B cell (primary cell): ENCODE results near the gene APBA2. TPM values are rescaled to one million over a fixed set of nuclear protein-coding genes. Genes with fewer than 3 reads are reported as not detected.

Experiments used
- ATAC-seq: fragments of 200-7000 bp; cut with Tn5 transposase; one replicate; pipeline ENCODE4 v1.10.0; 2021; ENCODE audit warnings: low read depth, mild to moderate bottlenecking, moderate number of reproducible peaks, moderate library complexity
- CTCF ChIA-PET: fragments of 350-600 bp; sonication (Branson Sonifier 250); formaldehyde crosslinking; loops from one replicate; lab custom pipeline; 2021; ENCODE audit warnings: antibody characterized with exemption, inconsistent platforms; lab: Charles Lee
- POLR2A ChIA-PET: fragments of 350-600 bp; sonication (Branson Sonifier 250); formaldehyde crosslinking; loops from one replicate; lab custom pipeline; 2021; ENCODE audit warnings: antibody characterized with exemption; lab: Charles Lee
- DNase-seq: peaks from one replicate; pipeline ENCODE4 v3.0.0; 2013
- H2AFZ ChIP-seq: 2 replicates; pipeline ENCODE4 v1.6.1; 2012; ENCODE audit warnings: mild to moderate bottlenecking, low read depth, low read length; ENCODE audit not compliant: insufficient read depth, poor library complexity, severe bottlenecking
- H3K27ac ChIP-seq, 2 donors: 1 replicate in 1 of 2; 2 replicates in 1 of 2; pipeline ENCODE4 v1.5.1; 2012 to 2013; ENCODE audit warnings: low read length in 2 of 2, mild to moderate bottlenecking in 2 of 2, moderate library complexity in 1 of 2
- H3K27me3 ChIP-seq, 4 experiments: fragments of 200-600 bp in 1 of 4; sonication (generic) in 1 of 4; replicated peaks in 1 of 4; 1 replicate in 2 of 4; 2 replicates in 2 of 4; pipeline versions ENCODE4 v1.6.1 to v1.7.0; 2013 to 2016; ENCODE audit warnings: low read length in 3 of 4, mild to moderate bottlenecking in 2 of 4, mixed read lengths in 1 of 4, moderate library complexity in 1 of 4; ENCODE audit not compliant: insufficient read depth in 4 of 4, control insufficient read depth in 3 of 4; ENCODE audit errors: control extremely low read depth in 1 of 4
- H3K36me3 ChIP-seq, 2 experiments: replicated peaks in 1 of 2; 1 replicate in 1 of 2; 2 replicates in 1 of 2; pipeline versions ENCODE4 v1.6.1 to v1.7.1; 2013; ENCODE audit warnings: low read length in 1 of 2; ENCODE audit not compliant: insufficient read depth in 2 of 2, control insufficient read depth in 1 of 2; ENCODE audit errors: control extremely low read depth in 1 of 2, extremely low read depth in 1 of 2
- H3K4me1 ChIP-seq, 2 donors: fragments of 200-600 bp in 1 of 2; sonication (generic) in 1 of 2; 1 replicate in 1 of 2; 2 replicates in 1 of 2; pipeline versions ENCODE4 v1.5.1 to v1.6.1; 2013 to 2017; ENCODE audit warnings: low read length in 2 of 2; ENCODE audit not compliant: control insufficient read depth in 2 of 2, insufficient read depth in 2 of 2
- H3K4me2 ChIP-seq: replicated peaks from 2 replicates; pipeline ENCODE3; 2012; ENCODE audit warnings: mild to moderate bottlenecking, low read depth, low read length; ENCODE audit not compliant: poor library complexity, severe bottlenecking
- H3K4me3 ChIP-seq, 5 experiments: fragments of 200-600 bp in 1 of 5; sonication (generic) in 1 of 5; 1 replicate in 3 of 5; 2 replicates in 2 of 5; pipeline versions ENCODE4 v1.5.1 to v1.7.0; 2011 to 2016; ENCODE audit warnings: low read length in 4 of 5, mild to moderate bottlenecking in 4 of 5, low read depth in 2 of 5, control low read depth in 1 of 5, moderate library complexity in 1 of 5; ENCODE audit not compliant: insufficient read depth in 1 of 5; ENCODE audit errors: control extremely low read depth in 1 of 5, extremely low read depth in 1 of 5
- H3K79me2 ChIP-seq: fragments of 200-600 bp; sonication (generic); one replicate; pipeline ENCODE4 v1.6.0; 2016; ENCODE audit warnings: low read length; ENCODE audit not compliant: control insufficient read depth, insufficient read depth
- H3K9ac ChIP-seq: fragments of 200-600 bp; sonication (generic); 2 replicates; pipeline ENCODE4 v1.6.1; 2017; ENCODE audit warnings: mild to moderate bottlenecking, low read length, moderate library complexity
- H3K9me3 ChIP-seq, 3 donors: one replicate each; pipeline versions ENCODE4 v1.6.1 to v1.7.1; 2013; ENCODE audit warnings: low read length in 2 of 3; ENCODE audit not compliant: control insufficient read depth in 2 of 3, insufficient read depth in 1 of 3; ENCODE audit errors: control extremely low read depth in 1 of 3
- H4K20me1 ChIP-seq: 2 replicates; pipeline ENCODE4 v1.6.0; 2012; ENCODE audit warnings: mild to moderate bottlenecking, low read length; ENCODE audit not compliant: insufficient read depth, control insufficient read depth, poor library complexity, severe bottlenecking
- H3K27ac Mint-ChIP-seq: one replicate; pipeline ENCODE4 v1.8.0; 2021; ENCODE audit warnings: mixed read lengths
- H3K27me3 Mint-ChIP-seq: one replicate; pipeline ENCODE4 v1.8.0; 2021; ENCODE audit warnings: mixed read lengths
- H3K4me1 Mint-ChIP-seq: one replicate; pipeline ENCODE4 v1.8.0; 2021; ENCODE audit warnings: mixed read lengths
- H3K4me3 Mint-ChIP-seq: one replicate; pipeline ENCODE4 v1.8.0; 2021; ENCODE audit warnings: mixed read lengths
- H3K9me3 Mint-ChIP-seq: one replicate; pipeline ENCODE4 v1.8.0; 2022; ENCODE audit warnings: mixed read lengths; ENCODE audit not compliant: insufficient read depth
- CTCF ChIP-seq: fragments of 200-600 bp; IDR thresholded peaks from one replicate; pipeline ENCODE4 v1.8.0; 2022; ENCODE audit warnings: antibody characterized with exemption, mild to moderate bottlenecking
- EZH2 ChIP-seq: IDR thresholded peaks from 2 replicates; pipeline ENCODE4 v1.6.1; 2012; ENCODE audit warnings: borderline replicate concordance, low read depth, mild to moderate bottlenecking, moderate library complexity, low read length; ENCODE audit not compliant: insufficient read depth, poor library complexity, severe bottlenecking
- WGBS: methylation state at CpG from one replicate; pipeline ENCODE4 v1.1.5; 2013; ENCODE audit warnings: missing lambda C conversion rate; ENCODE audit not compliant: insufficient coverage; 5-methylcytosine and 5-hydroxymethylcytosine counted together
- intact Hi-C: fragments of 100-400 bp; cut with micrococcal nuclease; formaldehyde crosslinking; loops from one replicate; pipeline ENCODE4 v1.10.0; 2022
- polyA plus RNA-seq: library from polyadenylated mRNA; depleted of rRNA; stranded (reverse); fragments of >200 nt; gene quantifications from 2 replicates; pipeline ENCODE4 v1.2.3, GENCODE V29; 2012
- total RNA-seq, 2 donors: library from RNA; stranded (reverse); fragments of 120-200 nt in 1 of 2; gene quantifications; 1 replicate in 1 of 2; 2 replicates in 1 of 2; pipeline versions ENCODE4 v1.2.3 to v1.2.4, GENCODE V29; 2013 to 2022

Gene APBA2
- total and polyA plus RNA-seq, 2 donors (not counting 1 experiment from before 2014, with no cell fraction given): 0.19 TPM; not detected in 1

- peaks cover 0 to 9% (median 0%) of the 10 kb centered on the region in 3 donors for H3K9me3 ChIP-seq
- no peaks in the 10 kb centered on the region for H4K20me1 ChIP-seq
- H3K27me3 Mint-ChIP-seq: peaks cover 10% of the 10 kb centered on the region
- TF ChIP-seq EZH2: no peak
- no peak for TF ChIP-seq CTCF
- no peak overlapping the region for H3K4me2 ChIP-seq
- 76% methylated on average over 6 of the region's 10 CpGs for WGBS
- no peak overlapping the region for H3K4me3 Mint-ChIP-seq
- CTCF ChIA-PET: no interaction called here
- no peak for ATAC-seq
- no peak overlapping the region for H2AFZ ChIP-seq
- no peaks in the 10 kb centered on the region for H3K27me3 ChIP-seq
- H3K79me2 ChIP-seq: no peaks in the 10 kb centered on the region
- no peak overlapping the region for H3K4me3 ChIP-seq
- H3K9ac ChIP-seq: no peak overlapping the region
- no peak for DNase-seq
- H3K27ac Mint-ChIP-seq: no peak overlapping the region
- no peak overlapping the region for H3K27ac ChIP-seq
- H3K36me3 ChIP-seq: no peaks in the 10 kb centered on the region
- intact Hi-C loops: no loop called here
- no peaks in the 10 kb centered on the region for H3K4me1 Mint-ChIP-seq
- no peaks in the 10 kb centered on the region for H3K4me1 ChIP-seq
- no peaks in the 10 kb centered on the region for H3K9me3 Mint-ChIP-seq
- POLR2A ChIA-PET: no interaction called here
Measured at GRCh38 chr15:28921336-28921735, 35.6 kb downstream of the APBA2 start.

DNA sequence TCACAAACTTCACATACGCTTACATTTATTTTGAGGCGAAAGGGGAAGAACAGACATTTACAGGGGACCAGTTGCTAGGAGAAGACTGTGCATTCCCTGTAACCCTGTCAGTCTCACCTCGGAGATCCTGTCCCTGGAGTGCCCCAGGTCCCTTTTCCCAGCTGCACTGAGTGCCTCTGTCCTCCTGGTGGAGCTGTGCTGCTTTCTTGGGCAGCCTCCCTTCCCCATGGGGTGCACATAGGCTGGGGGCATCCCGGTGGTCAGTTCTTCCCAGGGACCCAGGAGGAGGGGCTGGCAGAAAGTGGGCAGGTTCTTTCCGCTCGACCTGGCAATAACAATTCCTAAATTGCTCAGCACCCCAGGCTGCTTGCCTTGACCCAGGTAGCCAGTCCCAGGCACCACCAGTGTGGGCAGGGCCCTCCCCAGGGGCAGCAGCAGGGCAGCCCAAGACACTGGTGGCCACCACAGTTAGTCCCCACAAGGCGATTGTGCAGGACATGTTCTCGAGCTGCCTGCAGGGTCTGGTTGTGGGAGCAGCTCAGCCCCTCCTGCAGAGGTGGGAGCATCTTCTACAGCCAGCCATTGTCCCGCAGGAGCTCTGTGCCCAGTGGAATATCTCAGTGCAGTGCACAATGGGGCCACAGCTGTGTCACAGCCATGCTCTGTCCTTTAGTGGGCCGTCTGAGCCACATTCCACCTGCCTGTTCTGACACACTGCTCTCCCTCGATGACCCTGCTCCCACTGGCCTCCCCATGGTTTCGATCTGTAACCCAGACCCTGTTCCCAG, 36.3 kb downstream of the APBA2 start:
- no peaks in the 10 kb centered on the region for H3K9me3 Mint-ChIP-seq
- peaks cover 10% of the 10 kb centered on the region for H3K27me3 Mint-ChIP-seq
- H3K27ac ChIP-seq: no peak overlapping the region
- no peak overlapping the region for H3K4me3 ChIP-seq
- no peak overlapping the region for H3K4me2 ChIP-seq
- ATAC-seq (no peak), DNase-seq (no peak)
- H4K20me1 ChIP-seq: no peaks in the 10 kb centered on the region
- no peak overlapping the region for H2AFZ ChIP-seq
- H3K27ac Mint-ChIP-seq: no peak overlapping the region
- TF ChIP-seq CTCF (no peak), EZH2 (no peak)
- H3K4me1 Mint-ChIP-seq: no peaks in the 10 kb centered on the region
- no peaks in the 10 kb centered on the region for H3K36me3 ChIP-seq
- no peaks in the 10 kb centered on the region for H3K27me3 ChIP-seq
- peaks cover 0 to 9% (median 0%) of the 10 kb centered on the region in 3 donors for H3K9me3 ChIP-seq
- ChIA-PET CTCF (no interaction called here), POLR2A (no interaction called here)
- H3K4me3 Mint-ChIP-seq: no peak overlapping the region
- H3K9ac ChIP-seq: no peak overlapping the region
- H3K4me1 ChIP-seq: no peaks in the 10 kb centered on the region
- H3K79me2 ChIP-seq: no peaks in the 10 kb centered on the region
- WGBS: 82% methylated on average over 12 of the region's 12 CpGs
- intact Hi-C loops: no loop called here
